Kidney (tissue), 14 donors: ENCODE measurements around the gene ATL2. TPM values are rescaled to one million over a fixed set of nuclear protein-coding genes. Genes with fewer than 3 reads are reported as not detected.
"Not testable (repeated sequence)": the region's sequence is repeated elsewhere in the genome, so short reads cannot be mapped to it uniquely, and the experiment has no call there.

Experiments
- DNase-seq, 5 donors: peaks; one replicate each; pipeline ENCODE4 v3.0.0-alpha.2; 2013 to 2020
- FAIRE-seq: peaks from 2 replicates; lab custom pipeline; 2012; peaks lifted over from hg19 to GRCh38; lab: Jason Lieb, UNC
- H3K27ac ChIP-seq, 2 donors: one replicate each; pipeline ENCODE4 v1.7.0; 2013; ENCODE audit warnings: low read depth in 2 of 2, low read length in 2 of 2, inconsistent platforms in 1 of 2
- H3K27me3 ChIP-seq: one replicate; pipeline ENCODE4 v1.7.1; 2013; ENCODE audit warnings: low read length, inconsistent platforms; ENCODE audit not compliant: control insufficient read depth, insufficient read depth
- H3K36me3 ChIP-seq, 3 donors: one replicate each; pipeline versions ENCODE4 v1.7.0 to v1.7.1; 2013; ENCODE audit warnings: low read length in 3 of 3, control low read depth in 1 of 3, inconsistent platforms in 1 of 3; ENCODE audit not compliant: insufficient read depth in 3 of 3, control insufficient read depth in 2 of 3
- H3K4me1 ChIP-seq, 3 donors: one replicate each; pipeline versions ENCODE4 v1.7.0 to v1.7.1; 2013; ENCODE audit warnings: low read length in 3 of 3, inconsistent platforms in 1 of 3, low read depth in 1 of 3; ENCODE audit not compliant: control insufficient read depth in 2 of 3, insufficient read depth in 2 of 3
- H3K4me3 ChIP-seq, 3 donors: one replicate each; pipeline versions ENCODE4 v1.7.0 to v1.8.1; 2013; ENCODE audit warnings: low read length in 3 of 3, control low read depth in 1 of 3, inconsistent platforms in 1 of 3
- H3K9ac ChIP-seq, 3 donors: one replicate each; pipeline versions ENCODE4 v1.7.0 to v1.7.1; 2013; ENCODE audit warnings: low read length in 3 of 3, control low read depth in 1 of 3, inconsistent platforms in 1 of 3
- H3K9me3 ChIP-seq, 3 donors: one replicate each; pipeline versions ENCODE4 v1.7.0 to v1.7.1; 2013; ENCODE audit warnings: low read length in 3 of 3, control low read depth in 1 of 3, inconsistent platforms in 1 of 3; ENCODE audit not compliant: control insufficient read depth in 2 of 3, insufficient read depth in 1 of 3
- CTCF ChIP-seq: IDR thresholded peaks from 3 replicates; pipeline ENCODE4 v1.5.1; 2012; ENCODE audit warnings: mild to moderate bottlenecking, moderate library complexity, borderline replicate concordance; ENCODE audit not compliant: insufficient read depth; ENCODE audit errors: extremely low read depth
- intact Hi-C: fragments of 100-400 bp; cut with DNase I; formaldehyde crosslinking; loops from one replicate; pipeline ENCODE4 v1.11.1; 2022
- polyA plus RNA-seq: library from polyadenylated mRNA; stranded (reverse); fragments of 350-450 nt; fragmentation: Illumina TruSeq; extraction: RNeasy Lipid Tissue Mini Kit (QIAGEN cat#74804); gene quantifications from one replicate; pipeline ENCODE4 v1.2.3, GENCODE V29; 2014; ENCODE audit warnings: low read depth, low replicate concordance; ENCODE audit not compliant: insufficient read depth
- total RNA-seq: library from RNA; stranded (reverse); fragmentation: NEBNext Ultra II Directional; extraction: Animal tissue kit (Norgen Biotek cat#: 25700); gene quantifications from one replicate; pipeline ENCODE4 v1.2.1, GENCODE V29; 2021
- donor health status: control.
- donor health status: control.
- donor health status: control.
- donor health status: control.
- donor health status: control.
- donor health status: DM: yes; HTN: yes; CAD: no.
- donor health status: Normal renal cell carcinoma (clear cell type).

ATL2 gene
- total and polyA plus RNA-seq, 2 donors from 2014 or later: 22.0 to 52.1 TPM

- TF ChIP-seq CTCF: no peak
- Histone ChIP-seq H3K9me3 (peaks cover 0 to 6% (median 0%) of the 10 kb centered on the region in 3 donors), H3K36me3 (no peaks in the 10 kb centered on the region), H3K9ac (no peak overlapping the region), H3K4me3 (no peak overlapping the region), H3K4me1 (peaks cover 4 to 7% (median 7%) of the 10 kb centered on the region in 3 donors), H3K27me3 (no peaks in the 10 kb centered on the region), H3K27ac (no peak overlapping the region)
- intact Hi-C loops: no loop called here
- no peak for DNase-seq
- FAIRE-seq: no peak
These were observed 95.9 kb downstream of the ATL2 start for GRCh38 chr2:38281095-38281742.

DNA sequence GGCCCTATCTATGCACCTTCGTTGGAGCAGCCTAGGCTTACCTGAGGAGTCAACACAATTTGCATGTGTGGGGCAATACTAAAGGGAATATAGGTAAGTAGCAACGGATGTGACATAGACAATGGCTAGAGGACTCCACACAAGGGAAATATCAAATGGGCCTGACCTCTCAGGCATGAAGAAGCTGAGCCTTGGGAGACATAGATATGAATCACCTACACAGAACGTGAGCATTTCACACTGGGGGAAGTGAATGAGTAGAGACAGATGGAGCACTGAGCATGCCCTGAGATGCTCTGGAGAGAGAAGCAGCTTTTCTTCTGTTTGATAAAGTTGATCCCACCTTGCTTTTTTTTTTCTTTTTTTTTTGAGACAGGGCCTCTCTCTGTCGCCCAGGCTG, 97.9 kb downstream of the ATL2 start:
- TF ChIP-seq CTCF: no peak
- Histone ChIP-seq H3K9me3 (peaks cover 0 to 6% (median 0%) of the 10 kb centered on the region in 3 donors), H3K27ac (no peak overlapping the region), H3K27me3 (no peaks in the 10 kb centered on the region), H3K36me3 (no peaks in the 10 kb centered on the region), H3K9ac (no peak overlapping the region), H3K4me1 (peaks cover 3 to 7% (median 4%) of the 10 kb centered on the region in 3 donors), H3K4me3 (no peak overlapping the region)
- DNase-seq (no peak), FAIRE-seq (no peak)
- intact Hi-C loops: no loop called here

DNA sequence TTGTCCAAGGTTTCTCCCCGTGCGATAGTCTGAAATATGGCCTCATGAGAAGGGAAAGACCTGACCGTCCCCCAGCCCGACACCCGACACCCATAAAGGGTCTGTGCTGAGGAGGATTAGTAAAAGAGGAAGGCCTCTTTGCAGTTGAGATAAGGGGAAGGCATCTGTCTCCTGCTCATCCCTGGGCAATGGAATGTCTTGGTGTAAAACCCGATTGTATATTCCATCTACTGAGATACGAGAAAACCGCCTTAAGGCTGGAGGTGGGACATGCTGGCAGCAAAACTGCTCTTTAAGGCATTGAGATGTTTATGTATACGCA, 99.0 kb downstream of the ATL2 start:
- H3K9ac ChIP-seq, H3K27me3 ChIP-seq, H3K36me3 ChIP-seq, FAIRE-seq, H3K4me3 ChIP-seq, intact Hi-C loops, H3K27ac ChIP-seq, DNase-seq, H3K4me1 ChIP-seq, H3K9me3 ChIP-seq: not testable (repeated sequence)

DNA sequence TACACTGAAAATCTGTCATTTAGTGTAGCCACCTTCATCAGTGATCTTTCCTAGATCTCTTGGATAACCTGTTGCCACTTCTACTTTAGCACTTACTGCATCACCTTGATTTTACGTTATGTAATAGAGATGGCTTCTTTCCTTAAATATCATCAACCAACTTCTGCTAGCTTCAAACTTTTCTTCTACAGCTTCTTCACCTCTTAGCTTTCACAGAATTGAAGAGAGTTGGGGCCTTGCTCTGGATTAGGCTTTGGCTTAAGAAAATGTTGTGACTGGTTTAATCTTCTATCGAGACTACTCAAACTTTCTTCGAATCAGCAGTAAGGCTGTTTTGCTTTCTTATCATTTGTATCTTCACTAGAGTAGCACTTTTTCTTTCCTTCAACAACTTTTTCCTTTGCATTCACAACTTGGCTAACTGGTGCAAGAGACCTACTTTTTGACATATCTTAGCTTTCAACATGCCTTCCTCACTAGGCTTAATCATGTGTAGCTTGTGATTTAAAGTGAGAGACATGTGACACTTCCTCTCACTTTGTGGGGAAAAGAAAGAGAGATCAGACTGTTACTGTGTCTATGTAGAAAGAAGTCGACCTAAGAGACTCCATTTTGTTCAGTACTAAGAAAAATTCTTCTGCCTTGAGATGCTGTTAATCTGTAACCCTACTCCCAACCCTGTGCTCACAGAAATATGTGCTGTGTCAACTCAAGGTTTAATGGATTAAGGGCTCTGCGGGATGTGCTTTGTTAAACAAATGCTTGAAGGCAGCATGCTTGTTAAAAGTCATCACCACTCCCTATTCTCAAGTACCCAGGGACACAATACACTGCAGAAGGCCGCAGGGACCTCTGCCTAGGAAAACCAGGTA, 99.6 kb downstream of the ATL2 start:
- Histone ChIP-seq H3K27ac (peak overlapping the region; percentile 10 to 63), H3K36me3 (no peaks in the 10 kb centered on the region), H3K4me3 (no peak overlapping the region), H3K27me3 (no peaks in the 10 kb centered on the region), H3K9ac (no peak overlapping the region), H3K4me1 (peaks cover 3 to 7% (median 4%) of the 10 kb centered on the region in 3 donors), H3K9me3 (peaks cover 0 to 6% (median 0%) of the 10 kb centered on the region in 3 donors)
- intact Hi-C loops: no loop called here
- no peak for FAIRE-seq
- TF ChIP-seq CTCF: no peak
- DNase-seq: peak in 3 of 5 donors; percentile 44 to 79 (median 74)
